HepG2 (cell line): ENCODE data around the gene CDK6. TPM values are rescaled to one million over a fixed set of nuclear protein-coding genes. Genes with fewer than 3 reads are reported as not detected.

Experiments used
- AGO2 ChIP-seq: fragments of 200-400 bp; formaldehyde crosslinking; optimal IDR thresholded peaks from 2 replicates; pipeline ENCODE3; 2017; ENCODE audit warnings: mild to moderate bottlenecking, low read depth, low read length, moderate library complexity
- ATF3 ChIP-seq: sonication (generic); formaldehyde crosslinking; IDR thresholded peaks from 2 replicates; pipeline ENCODE4 v1.4.0; 2020; ENCODE audit warnings: missing genetic modification reagents
- BRCA1 ChIP-seq: sonication (generic); formaldehyde crosslinking; IDR thresholded peaks from 2 replicates; pipeline ENCODE4 v1.4.0; 2020; ENCODE audit warnings: missing genetic modification reagents
- DMAP1 ChIP-seq: IDR thresholded peaks from 2 replicates; pipeline ENCODE4 v1.6.1; 2016
- FOSL1 ChIP-seq: sonication (generic); formaldehyde crosslinking; IDR thresholded peaks from 2 replicates; pipeline ENCODE4 v1.9.0; 2021; ENCODE audit warnings: missing genetic modification reagents, borderline replicate concordance
- GATA4 ChIP-seq: sonication (generic); IDR thresholded peaks from 2 replicates; pipeline ENCODE4 v1.6.1; 2016; ENCODE audit warnings: antibody characterized with exemption, low read depth, borderline replicate concordance
- HDAC6 ChIP-seq: fragments of 200-600 bp; sonication (generic); IDR thresholded peaks from 2 replicates; pipeline ENCODE4 v1.7.0; 2017; ENCODE audit warnings: mild to moderate bottlenecking, antibody characterized with exemption, low read length, low read depth
- IRF9 ChIP-seq: sonication (generic); formaldehyde crosslinking; IDR thresholded peaks from 2 replicates; pipeline ENCODE4 v1.8.0; 2022; ENCODE audit warnings: missing genetic modification reagents, mild to moderate bottlenecking, borderline replicate concordance
- JUND ChIP-seq: sonication (generic); formaldehyde crosslinking; IDR thresholded peaks from 2 replicates; pipeline ENCODE4 v1.8.0; 2022; ENCODE audit warnings: mild to moderate bottlenecking, missing genetic modification reagents
- KLF16 ChIP-seq, 2 experiments: sonication (generic) in 1 of 2; formaldehyde crosslinking in 1 of 2; IDR thresholded peaks; 2 replicates each; pipeline versions ENCODE4 v1.6.1 to v1.8.0; 2016 to 2023; ENCODE audit warnings: missing genetic modification reagents in 2 of 2, missing compliant biosample characterization in 1 of 2
- LRRFIP1 ChIP-seq: sonication (generic); formaldehyde crosslinking; conservative IDR thresholded peaks from 2 replicates; pipeline ENCODE4 v1.4.0; 2020; ENCODE audit warnings: missing genetic modification reagents
- MBNL3 ChIP-seq: fragments of 250-450 bp; sonication (Bioruptor Pico); conservative IDR thresholded peaks from 2 replicates; pipeline ENCODE4 v1.8.0; 2022; ENCODE audit warnings: mild to moderate bottlenecking, inconsistent platforms
- MED8 ChIP-seq: sonication (generic); formaldehyde crosslinking; IDR thresholded peaks from 2 replicates; pipeline ENCODE4 v1.8.1; 2023; ENCODE audit warnings: mild to moderate bottlenecking, missing genetic modification reagents; ENCODE audit not compliant: insufficient replicate concordance
- NFIB ChIP-seq: sonication (generic); formaldehyde crosslinking; IDR thresholded peaks from 2 replicates; pipeline ENCODE4 v1.9.0; 2021; ENCODE audit warnings: missing genetic modification reagents, mild to moderate bottlenecking, borderline replicate concordance
- NFIC ChIP-seq: IDR thresholded peaks from 2 replicates; pipeline ENCODE4 v1.6.1; 2012; ENCODE audit warnings: mild to moderate bottlenecking, low read length, inconsistent platforms
- PHF20 ChIP-seq: sonication (generic); formaldehyde crosslinking; IDR thresholded peaks from 2 replicates; pipeline ENCODE4 v1.5.0; 2020; ENCODE audit warnings: mild to moderate bottlenecking, missing genetic modification reagents
- RBM22 ChIP-seq: fragments of 200-400 bp; formaldehyde crosslinking; optimal IDR thresholded peaks from 2 replicates; pipeline ENCODE3; 2017; ENCODE audit warnings: mild to moderate bottlenecking, low read length, moderate library complexity
- RFXANK ChIP-seq: IDR thresholded peaks from 2 replicates; pipeline ENCODE4 v1.6.1; 2016
- ZBTB14 ChIP-seq: sonication (generic); formaldehyde crosslinking; IDR thresholded peaks from 2 replicates; pipeline ENCODE4 v1.4.0; 2020; ENCODE audit warnings: missing genetic modification reagents
- ZFP90 ChIP-seq: sonication (generic); formaldehyde crosslinking; IDR thresholded peaks from 2 replicates; pipeline ENCODE4 v1.8.0; 2022; ENCODE audit warnings: missing genetic modification reagents, mild to moderate bottlenecking, inconsistent platforms, borderline replicate concordance
- ZFY ChIP-seq: sonication (generic); formaldehyde crosslinking; IDR thresholded peaks from 2 replicates; pipeline ENCODE4 v1.4.0; 2020; ENCODE audit warnings: missing genetic modification reagents
- ZHX1 ChIP-seq: sonication (generic); formaldehyde crosslinking; IDR thresholded peaks from 2 replicates; pipeline ENCODE4 v1.8.1; 2022; ENCODE audit warnings: low read depth, mild to moderate bottlenecking, missing genetic modification reagents
- ZNF598 ChIP-seq: sonication (generic); formaldehyde crosslinking; IDR thresholded peaks from 2 replicates; pipeline ENCODE4 v1.5.1; 2020; ENCODE audit warnings: mild to moderate bottlenecking, missing genetic modification reagents, borderline replicate concordance
- ZNF792 ChIP-seq: IDR thresholded peaks from 2 replicates; pipeline ENCODE4 v1.6.1; 2016
- polyA plus RNA-seq, 8 experiments: library from polyadenylated mRNA; depleted of rRNA in 3 of 8; stranded (reverse) in 7 of 8; unstranded in 1 of 8; fragments of >200 nt; fragmentation: Illumina TruSeq in 4 of 8; extraction: Trizol in 4 of 8; gene quantifications; 2 replicates each; pipeline versions ENCODE4 v1.2.1 to v1.2.3, GENCODE V29; 2011 to 2016; ENCODE audit warnings: low read depth in 4 of 8, missing spikeins in 1 of 8, mixed read lengths in 1 of 8; ENCODE audit not compliant: insufficient read depth in 1 of 8
- total RNA-seq, 5 experiments: library from RNA; depleted of rRNA; stranded (reverse); fragments of >200 nt; fragmentation: Illumina TruSeq; extraction: Trizol; gene quantifications; 2 replicates each; pipeline ENCODE4 v1.2.3, GENCODE V29; 2016; ENCODE audit warnings: low read depth in 1 of 5

The CDK6 gene
- total and polyA plus RNA-seq, 2 of the 13 experiments (the other 11 are each of a cell fraction or from before 2014, with no cell fraction given): 34.6 to 90.8 TPM

- TF ChIP-seq ZFY (CRISPR knock-in tag): no peak
- TF ChIP-seq JUND: no peak
- 0 out of 2 replicates have a peak, but pooled peaks have one; percentile 24 for TF ChIP-seq NFIC
- no peak for TF ChIP-seq IRF9 (CRISPR knock-in tag)
- TF ChIP-seq BRCA1 (CRISPR knock-in tag): 0 out of 2 replicates have a peak, but pooled peaks have one; percentile 17
- TF ChIP-seq LRRFIP1: no peak
- TF ChIP-seq KLF16 (CRISPR knock-in tag; IDR thresholded peaks at IDR 0.05): no peak
- TF ChIP-seq ZNF792 (CRISPR knock-in tag): no peak
- no peak for TF ChIP-seq ATF3 (CRISPR knock-in tag)
- peak; percentile 10 for TF ChIP-seq AGO2
- TF ChIP-seq MED8 (CRISPR knock-in tag): no peak
- no peak for TF ChIP-seq HDAC6
- TF ChIP-seq DMAP1 (CRISPR knock-in tag): 0 out of 2 replicates have a peak, but pooled peaks have one; percentile 40
- peak; percentile 18 for TF ChIP-seq RBM22
- TF ChIP-seq NFIB (CRISPR knock-in tag): no peak
- no peak for TF ChIP-seq ZBTB14 (CRISPR knock-in tag)
- TF ChIP-seq GATA4: no peak
- TF ChIP-seq ZHX1: no peak
- 0 out of 2 replicates have a peak, but pooled peaks have one; percentile 12 for TF ChIP-seq ZFP90
- no peak for TF ChIP-seq MBNL3 (CRISPR knock-in tag)
- TF ChIP-seq FOSL1 (CRISPR knock-in tag): no peak
- no peak for TF ChIP-seq RFXANK (CRISPR knock-in tag)
- TF ChIP-seq PHF20 (CRISPR knock-in tag): no peak
- TF ChIP-seq ZNF598 (CRISPR knock-in tag): no peak
Observed at GRCh38 chr7:92835851-92836488, 403 bp downstream of the CDK6 start (continued).
